Activated T-helper 1 cell treated with anti-CD3 and anti-CD28 coated beads, Interleukin-12 subunit alpha, Interleukin-12 subunit beta, Interleukin-2, Interleukin-4 antibody, amounts not matched to agents 30 ng/mL and 10 ng/mL and 1 ng/mL, durations not matched to agents 14 hours and 24 hours and 36 hours (primary cell): ENCODE measurements around the gene PA2G4. TPM values are rescaled to one million over a fixed set of nuclear protein-coding genes. Genes with fewer than 3 reads are reported as not detected.
A peak's percentile ranks its signal among the peaks of the same experiment; 100 is the strongest.

Experiments used
- DNase-seq: peaks from one replicate; pipeline ENCODE4 v3.0.0; 2021; ENCODE audit warnings: low spot score
- H3K27ac Mint-ChIP-seq: one replicate; pipeline ENCODE4 v1.8.0; 2021; ENCODE audit warnings: mild to moderate bottlenecking, mixed read lengths
- H3K27me3 Mint-ChIP-seq: one replicate; pipeline ENCODE4 v1.8.0; 2022; ENCODE audit warnings: mild to moderate bottlenecking, moderate library complexity, mixed read lengths; ENCODE audit not compliant: insufficient read depth
- H3K36me3 Mint-ChIP-seq: one replicate; pipeline ENCODE4 v1.8.0; 2021; ENCODE audit warnings: low read depth, mixed read lengths
- H3K4me1 Mint-ChIP-seq: one replicate; pipeline ENCODE4 v1.8.0; 2021; ENCODE audit warnings: low read depth, mixed read lengths
- H3K4me3 Mint-ChIP-seq: one replicate; pipeline ENCODE4 v1.8.0; 2021; ENCODE audit warnings: mild to moderate bottlenecking, moderate library complexity, mixed read lengths
- H3K9me3 Mint-ChIP-seq: one replicate; pipeline ENCODE4 v1.8.0; 2021; ENCODE audit warnings: mixed read lengths
- intact Hi-C: fragments of 100-400 bp; cut with micrococcal nuclease; formaldehyde crosslinking; loops from one replicate; pipeline ENCODE4 v1.15.1; 2024
- total RNA-seq: library from RNA; stranded (reverse); gene quantifications from 2 replicates; pipeline ENCODE4 v1.2.3, GENCODE V29; 2022

The PA2G4 gene
- total RNA-seq, 1 donor from 2014 or later, result 419 TPM

- H3K9me3 Mint-ChIP-seq, result no peaks in the 10 kb centered on the region
- no peak overlapping the region for H3K27ac Mint-ChIP-seq
- intact Hi-C loops, result no loop called here
- peaks cover 61% of the 10 kb centered on the region for H3K4me1 Mint-ChIP-seq
- DNase-seq, result no peak
- no peaks in the 10 kb centered on the region for H3K27me3 Mint-ChIP-seq
- peaks cover 44% of the 10 kb centered on the region for H3K36me3 Mint-ChIP-seq
- peak overlapping the region; percentile 97 for H3K4me3 Mint-ChIP-seq
Observed at GRCh38 chr12:56130876-56131275, 26.5 kb downstream of the PA2G4 start.

- intact Hi-C loops, result no loop called here
- H3K9me3 Mint-ChIP-seq, result no peaks in the 10 kb centered on the region
- peaks cover 73% of the 10 kb centered on the region for H3K36me3 Mint-ChIP-seq
- no peaks in the 10 kb centered on the region for H3K27me3 Mint-ChIP-seq
- no peak for DNase-seq
- H3K27ac Mint-ChIP-seq, result no peak overlapping the region
- peaks cover 59% of the 10 kb centered on the region for H3K4me1 Mint-ChIP-seq
- H3K4me3 Mint-ChIP-seq, result no peak overlapping the region
Observed at GRCh38 chr12:56134897-56135296, 30.5 kb downstream of the PA2G4 start.

DNA sequence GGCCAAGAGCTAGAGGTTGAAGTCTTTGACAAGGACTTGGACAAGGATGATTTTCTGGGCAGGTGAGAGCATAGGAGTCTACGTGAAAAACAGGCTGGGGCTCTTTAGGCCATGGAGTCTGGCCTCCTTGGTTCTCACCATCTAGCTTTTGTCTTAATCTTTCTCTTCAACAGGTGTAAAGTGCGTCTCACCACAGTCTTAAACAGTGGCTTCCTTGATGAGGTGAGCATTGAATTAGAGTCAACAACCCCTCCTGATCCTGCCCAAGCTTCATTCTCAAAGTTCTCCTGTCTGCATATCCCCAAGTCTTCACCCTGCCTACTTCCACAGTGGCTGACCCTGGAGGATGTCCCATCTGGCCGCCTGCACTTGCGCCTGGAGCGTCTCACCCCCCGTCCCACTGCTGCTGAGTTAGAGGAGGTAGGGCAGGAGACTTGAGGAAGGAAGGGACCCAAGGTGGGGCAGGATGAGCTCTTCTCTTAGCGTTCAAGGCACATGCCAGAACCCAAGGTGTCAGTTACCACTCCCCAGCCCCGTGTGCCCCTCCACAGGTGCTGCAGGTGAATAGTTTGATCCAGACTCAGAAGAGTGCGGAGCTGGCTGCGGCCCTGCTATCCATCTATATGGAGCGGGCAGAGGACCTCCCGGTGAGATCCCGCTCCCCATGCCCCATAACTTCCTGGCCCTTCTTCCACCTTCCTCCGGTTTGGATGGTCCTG, 33.7 kb downstream of the PA2G4 start:
- Mint-ChIP-seq H3K9me3 (no peaks in the 10 kb centered on the region), H3K4me3 (no peak overlapping the region), H3K27me3 (no peaks in the 10 kb centered on the region), H3K27ac (peak overlapping the region; percentile 16), H3K4me1 (peaks cover 42% of the 10 kb centered on the region), H3K36me3 (peaks cover 73% of the 10 kb centered on the region)
- no peak for DNase-seq
- intact Hi-C loops, result no loop called here

DNA sequence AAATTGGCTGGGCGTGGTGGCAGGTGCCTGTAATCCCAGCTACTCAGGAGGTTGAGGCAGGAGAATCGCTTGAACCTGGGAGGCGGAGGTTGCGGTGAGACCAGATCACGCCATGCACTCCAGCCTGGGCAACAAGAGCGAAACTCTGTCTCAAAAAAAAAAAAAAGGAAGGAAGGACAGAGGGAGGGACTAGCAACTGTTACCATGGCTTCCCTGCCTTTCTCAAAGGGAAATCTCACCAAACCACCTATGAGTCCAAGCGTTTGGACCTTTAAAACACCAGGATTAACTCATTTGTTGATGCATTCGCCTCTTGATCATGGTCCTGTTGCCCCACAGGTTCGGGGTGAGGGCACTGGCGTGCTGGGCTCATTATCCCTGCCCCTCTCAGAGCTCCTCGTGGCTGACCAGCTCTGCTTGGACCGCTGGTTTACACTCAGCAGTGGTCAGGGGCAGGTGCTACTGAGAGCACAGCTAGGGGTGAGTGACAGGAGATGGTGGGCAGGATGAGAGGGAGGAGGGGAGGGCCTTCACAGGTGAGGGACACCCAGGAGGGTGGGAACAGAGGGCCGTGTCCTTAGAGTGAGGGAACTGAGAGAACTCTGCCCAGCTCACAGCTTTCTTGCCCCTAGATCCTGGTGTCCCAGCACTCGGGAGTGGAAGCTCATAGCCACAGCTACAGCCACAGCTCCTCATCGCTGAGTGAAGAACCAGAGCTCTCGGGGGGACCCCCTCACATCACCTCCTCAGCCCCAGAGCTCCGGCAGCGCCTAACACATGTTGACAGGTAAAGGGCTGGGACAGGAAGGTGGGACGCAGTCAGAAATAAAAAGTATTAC, 37.8 kb downstream of the PA2G4 start:
- peaks cover 70% of the 10 kb centered on the region for H3K36me3 Mint-ChIP-seq
- no peaks in the 10 kb centered on the region for H3K9me3 Mint-ChIP-seq
- H3K27ac Mint-ChIP-seq, result peak overlapping the region; percentile 5
- H3K27me3 Mint-ChIP-seq, result no peaks in the 10 kb centered on the region
- H3K4me1 Mint-ChIP-seq, result peaks cover 34% of the 10 kb centered on the region
- no peak for DNase-seq
- intact Hi-C loops, result no loop called here
- no peak overlapping the region for H3K4me3 Mint-ChIP-seq

DNA sequence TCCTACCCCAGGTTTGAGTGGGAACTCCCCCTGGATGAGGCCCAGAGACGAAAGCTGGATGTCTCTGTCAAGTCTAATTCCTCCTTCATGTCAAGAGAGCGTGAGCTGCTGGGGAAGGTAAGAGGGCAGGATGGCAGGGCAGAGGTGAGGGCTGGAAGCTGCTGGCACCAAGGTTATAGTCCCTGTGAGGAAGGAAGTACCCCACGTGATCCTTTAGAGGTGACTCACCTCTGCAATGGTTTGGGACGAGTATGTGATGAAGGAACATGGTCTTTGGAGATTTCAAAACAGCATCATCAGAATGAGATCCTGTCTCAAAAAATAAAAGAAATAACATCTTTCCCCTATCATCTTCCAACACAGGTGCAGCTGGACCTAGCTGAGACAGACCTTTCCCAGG, 38.9 kb downstream of the PA2G4 start:
- Mint-ChIP-seq H3K36me3 (peaks cover 61% of the 10 kb centered on the region), H3K27me3 (no peaks in the 10 kb centered on the region), H3K4me3 (no peak overlapping the region), H3K27ac (peak overlapping the region; percentile 70), H3K4me1 (peaks cover 25% of the 10 kb centered on the region), H3K9me3 (no peaks in the 10 kb centered on the region)
- intact Hi-C loops, result no loop called here
- DNase-seq, result no peak

DNA sequence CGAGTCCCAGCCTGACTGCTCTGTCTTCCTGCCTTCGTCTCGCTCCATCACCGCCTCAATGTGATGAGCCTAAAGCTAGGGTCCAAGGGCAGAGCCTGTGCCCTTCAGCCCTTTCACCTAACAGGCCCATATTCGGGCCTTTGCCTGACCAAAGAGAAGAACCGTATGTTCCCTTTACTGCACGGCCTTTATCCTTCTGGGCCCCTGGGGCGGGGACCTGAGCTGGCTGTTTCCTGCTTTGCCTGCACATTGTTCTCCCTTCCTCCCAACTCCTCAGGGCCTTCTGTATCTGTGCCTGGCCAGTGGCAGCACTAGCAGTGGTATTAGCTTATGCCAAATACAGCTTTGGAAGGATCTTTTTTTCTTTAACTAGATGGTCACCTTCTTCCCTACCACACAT, 39.5 kb downstream of the PA2G4 start:
- Mint-ChIP-seq H3K27ac (peak overlapping the region; percentile 40), H3K27me3 (no peaks in the 10 kb centered on the region), H3K36me3 (peaks cover 54% of the 10 kb centered on the region), H3K9me3 (no peaks in the 10 kb centered on the region), H3K4me1 (peaks cover 19% of the 10 kb centered on the region), H3K4me3 (no peak overlapping the region)
- intact Hi-C loops, result no loop called here
- DNase-seq, result no peak

DNA sequence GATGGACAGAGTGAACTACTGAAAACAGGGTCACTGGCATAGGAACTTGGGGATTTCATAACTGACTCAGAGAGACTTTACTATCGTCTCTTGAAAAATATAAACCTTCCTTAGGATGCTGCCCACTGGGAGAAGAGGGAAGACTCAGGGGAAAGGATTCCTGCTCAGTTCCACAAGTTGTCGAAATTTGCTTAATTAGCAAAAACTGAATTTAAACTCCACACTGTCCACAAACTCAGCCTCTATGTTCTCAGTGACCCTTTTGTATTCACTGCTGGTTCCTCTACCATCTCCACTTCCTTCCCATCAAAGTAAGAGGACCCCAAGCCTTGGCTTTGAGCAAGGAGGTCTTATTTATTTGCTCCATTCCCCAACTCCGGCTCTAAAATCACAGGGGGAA, 40.9 kb downstream of the PA2G4 start:
- no peaks in the 10 kb centered on the region for H3K27me3 Mint-ChIP-seq
- H3K4me1 Mint-ChIP-seq, result peaks cover 22% of the 10 kb centered on the region
- no peak overlapping the region for H3K27ac Mint-ChIP-seq
- H3K36me3 Mint-ChIP-seq, result peaks cover 47% of the 10 kb centered on the region
- intact Hi-C loops, result no loop called here
- H3K4me3 Mint-ChIP-seq, result no peak overlapping the region
- DNase-seq, result no peak
- no peaks in the 10 kb centered on the region for H3K9me3 Mint-ChIP-seq

DNA sequence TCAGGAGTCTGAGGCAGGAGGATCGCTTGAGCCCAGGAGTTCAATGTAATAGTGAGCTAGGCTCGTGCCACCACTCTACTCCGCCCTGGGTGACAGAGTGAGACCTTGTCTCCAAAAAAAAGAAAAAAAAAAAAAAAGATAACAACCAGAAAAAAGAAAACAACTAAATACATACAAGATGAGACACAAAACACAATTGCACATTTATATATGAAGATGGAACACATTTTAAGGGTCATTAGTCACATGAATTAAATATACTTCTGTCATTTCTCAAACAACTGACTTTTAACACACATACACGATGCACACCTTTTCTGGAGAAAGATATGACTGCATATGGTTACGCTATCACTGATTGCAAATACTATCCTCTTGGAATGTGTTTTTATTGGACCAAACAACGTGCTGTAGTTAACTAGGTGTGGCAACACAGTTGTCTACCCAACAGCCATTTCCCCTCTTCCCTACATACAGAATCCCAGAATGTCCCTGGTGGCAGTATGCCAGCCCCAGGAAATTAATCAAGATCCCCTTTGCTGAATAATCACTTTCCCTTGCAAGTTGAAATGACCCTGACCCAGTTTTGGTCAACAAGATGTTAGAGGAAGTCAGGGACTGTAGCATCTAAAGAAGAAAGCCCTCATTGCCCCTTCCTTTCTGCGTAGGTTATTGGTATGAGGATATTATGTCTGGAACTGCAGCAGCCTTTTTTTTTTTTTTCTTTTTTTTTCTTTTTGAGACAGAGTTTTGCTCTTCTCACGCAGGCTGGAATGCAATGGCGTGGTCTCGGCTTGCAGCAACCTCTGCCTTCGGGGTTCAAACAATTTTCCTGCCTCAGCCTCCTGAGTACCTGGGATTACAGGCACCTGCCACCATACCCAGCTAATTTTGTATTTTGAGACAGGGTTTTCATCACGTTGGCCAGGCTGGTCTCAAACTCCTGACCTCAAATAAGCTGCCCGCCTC, 42.4 kb downstream of the PA2G4 start:
- H3K27me3 Mint-ChIP-seq, result no peaks in the 10 kb centered on the region
- peaks cover 38% of the 10 kb centered on the region for H3K36me3 Mint-ChIP-seq
- no peak overlapping the region for H3K27ac Mint-ChIP-seq
- H3K4me1 Mint-ChIP-seq, result peaks cover 37% of the 10 kb centered on the region
- no peak overlapping the region for H3K4me3 Mint-ChIP-seq
- no peaks in the 10 kb centered on the region for H3K9me3 Mint-ChIP-seq
- intact Hi-C loops, result no loop called here
- no peak for DNase-seq

DNA sequence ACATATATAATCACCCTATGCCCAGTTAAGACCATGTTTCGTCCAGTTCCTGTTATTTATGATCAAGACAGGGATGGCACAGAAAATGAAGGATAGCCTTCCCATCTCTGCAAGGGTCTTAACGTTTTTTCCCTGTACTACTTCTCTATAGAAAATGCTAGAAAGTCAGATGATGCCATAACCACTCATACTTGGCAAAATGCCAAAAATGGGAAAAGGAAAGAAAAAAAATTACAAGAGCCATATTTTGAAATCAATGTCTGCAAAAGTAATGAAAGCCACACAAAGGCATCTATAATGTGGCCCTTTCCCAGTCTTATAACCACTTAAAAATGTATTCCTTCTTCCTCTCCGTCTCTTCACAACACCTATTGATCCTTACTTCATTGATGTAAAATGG, 46.2 kb downstream of the PA2G4 start:
- intact Hi-C loops, result loop anchor here (5.0 to 10.0 kb wide), 3 partner anchors 497 to 1397 kb away; partner anchors contain the start of genes ATP5F1B, DCTN2 and PTGES3
- H3K9me3 Mint-ChIP-seq, result no peaks in the 10 kb centered on the region
- no peaks in the 10 kb centered on the region for H3K27me3 Mint-ChIP-seq
- peaks cover 30% of the 10 kb centered on the region for H3K4me1 Mint-ChIP-seq
- H3K27ac Mint-ChIP-seq, result peak overlapping the region; percentile 74
- H3K36me3 Mint-ChIP-seq, result peaks cover 11% of the 10 kb centered on the region
- no peak for DNase-seq
- H3K4me3 Mint-ChIP-seq, result peak overlapping the region; percentile 88

DNA sequence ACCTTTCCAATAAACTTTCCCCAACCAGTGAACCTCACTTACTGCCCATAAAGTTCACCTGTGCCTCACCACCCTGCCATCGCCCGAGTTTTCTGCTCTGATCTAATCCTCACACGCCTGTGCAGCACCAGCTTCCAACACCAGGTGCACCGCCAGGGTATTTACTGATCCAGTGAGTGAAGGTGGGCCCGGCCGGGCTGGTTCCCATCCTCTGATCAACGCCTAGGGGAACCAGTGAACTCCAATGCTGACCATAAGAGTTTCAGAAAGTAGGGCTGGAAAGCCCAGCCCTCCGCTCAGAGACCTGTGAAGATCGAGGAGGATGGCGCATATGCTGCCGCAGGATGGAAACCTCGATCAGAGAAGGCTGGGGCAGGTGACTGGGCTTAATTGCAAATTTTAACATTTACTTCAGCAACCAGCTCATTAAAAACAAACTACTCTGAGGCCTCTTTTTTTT, 47.3 kb downstream of the PA2G4 start:
- intact Hi-C loops, result loop anchor here (1.0 to 10.0 kb wide), 12 partner anchors 9 to 1396 kb away; partner anchors contain the start of genes ATP5F1B, DCTN2, ESYT1 and PA2G4

GRCh38 chr12:56152132-56152755, 47.9 kb downstream of the PA2G4 start, which contains the start of gene MYL6B:
TSS of gene MYL6B (plus strand) at chr12:56152587. CDS start at chr12:56153919, 1,332 bp downstream.
- peaks cover 36% of the 10 kb centered on the region for H3K4me1 Mint-ChIP-seq
- H3K27me3 Mint-ChIP-seq, result no peaks in the 10 kb centered on the region
- intact Hi-C loops, result loop anchor here (1.0 to 10.0 kb wide), 12 partner anchors 8 to 1395 kb away; partner anchors contain the start of genes ATP5F1B, DCTN2, ESYT1 and PA2G4
- peaks cover 14% of the 10 kb centered on the region for H3K36me3 Mint-ChIP-seq
- H3K4me3 Mint-ChIP-seq, result peak within 1 kb of the TSS; percentile 88
- no peaks in the 10 kb centered on the region for H3K9me3 Mint-ChIP-seq
- H3K27ac Mint-ChIP-seq, result peak within 1 kb of the TSS; percentile 99
- DNase-seq, result peak; percentile 92

More for the DNA sequence above, 47.3 kb downstream of the PA2G4 start:
- peaks cover 33% of the 10 kb centered on the region for H3K4me1 Mint-ChIP-seq
- H3K4me3 Mint-ChIP-seq, result peak overlapping the region; percentile 88
- peaks cover 13% of the 10 kb centered on the region for H3K36me3 Mint-ChIP-seq
- peak overlapping the region; percentile 99 for H3K27ac Mint-ChIP-seq
- no peaks in the 10 kb centered on the region for H3K27me3 Mint-ChIP-seq
- H3K9me3 Mint-ChIP-seq, result no peaks in the 10 kb centered on the region
- DNase-seq, result peak; percentile 60
